Measurements from ENCODE around the gene INS. TPM values are rescaled to one million over a fixed set of nuclear protein-coding genes. Genes with fewer than 3 reads are reported as not detected.

Gene INS
- total and polyA plus RNA-seq, 4 experiments from 2014 or later: not detected

DNA sequence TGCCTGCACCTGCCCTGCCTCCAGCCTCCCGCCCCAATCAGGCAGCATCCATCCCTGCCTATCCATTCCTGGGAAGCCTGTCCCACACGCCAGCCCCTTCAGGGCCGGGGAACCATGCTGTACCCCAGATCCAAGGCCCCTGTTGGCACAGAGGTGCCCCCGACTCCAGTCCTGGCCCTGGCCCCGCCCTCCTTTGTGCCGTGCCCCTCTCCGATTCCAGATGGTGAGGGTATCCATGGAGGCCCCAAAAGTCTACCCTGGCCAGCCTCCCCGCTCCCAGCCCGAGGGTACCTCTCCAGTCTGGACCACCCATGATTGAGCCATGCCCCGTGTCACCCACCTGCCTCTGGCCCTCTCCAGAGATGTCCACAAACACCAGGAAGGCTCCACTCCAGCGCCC lies 13.4 kb upstream of the INS start:
- DNase-seq: no peak
- no peaks in the 10 kb centered on the region for H3K27me3 Mint-ChIP-seq
- no peaks in the 10 kb centered on the region for H3K36me3 Mint-ChIP-seq
- H3K4me3 Mint-ChIP-seq: no peak overlapping the region
- H3K4me1 ChIP-seq (ENCODE audit: insufficient read depth, low read length): no peaks in the 10 kb centered on the region
- no peaks in the 10 kb centered on the region for H3K27me3 ChIP-seq (ENCODE audit: insufficient read depth, low read length)
- no peak overlapping the region for H3K27ac ChIP-seq (ENCODE audit: low read depth, low read length)
- ChIA-PET POLR2A (ENCODE audit: partially characterized antibody) (no interaction called here), CTCF (ENCODE audit: partially characterized antibody) (no interaction called here)
- intact Hi-C loops (cut with micrococcal nuclease): no loop called here
- H3K36me3 ChIP-seq (ENCODE audit: insufficient read depth, low read length): no peaks in the 10 kb centered on the region
- H3K4me1 Mint-ChIP-seq: no peaks in the 10 kb centered on the region
- no peaks in the 10 kb centered on the region for H3K9me3 Mint-ChIP-seq
- no peaks in the 10 kb centered on the region for H3K9me3 ChIP-seq (ENCODE audit: control insufficient read depth in 1 of 2, low read length in 2 of 2)
- H3K27ac Mint-ChIP-seq: no peak overlapping the region
- H3K4me3 ChIP-seq (ENCODE audit: low read length in 2 of 2): no peak overlapping the region

DNA sequence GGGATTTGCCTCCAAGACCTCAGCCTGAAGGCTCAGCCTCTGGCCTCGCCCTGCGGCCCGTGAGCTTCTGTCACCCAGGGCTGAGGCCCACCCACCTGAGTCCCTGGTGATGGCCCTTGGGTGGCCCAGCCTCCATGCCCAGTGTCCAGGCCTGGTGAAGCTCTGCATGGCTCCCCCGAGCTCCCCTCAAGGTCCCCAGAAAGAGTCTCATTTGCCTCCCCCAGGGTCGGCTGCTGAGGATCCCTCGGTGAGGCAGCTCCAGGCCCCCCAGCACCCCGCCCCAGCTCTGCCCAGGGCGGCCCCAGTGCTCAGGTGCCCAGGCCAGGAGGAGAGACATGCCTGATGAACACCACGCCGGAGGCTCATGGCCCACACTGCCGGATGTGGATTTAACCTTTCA lies 12.8 kb upstream of the INS start:
- CTCF ChIA-PET (ENCODE audit: partially characterized antibody): no interaction called here

DNA sequence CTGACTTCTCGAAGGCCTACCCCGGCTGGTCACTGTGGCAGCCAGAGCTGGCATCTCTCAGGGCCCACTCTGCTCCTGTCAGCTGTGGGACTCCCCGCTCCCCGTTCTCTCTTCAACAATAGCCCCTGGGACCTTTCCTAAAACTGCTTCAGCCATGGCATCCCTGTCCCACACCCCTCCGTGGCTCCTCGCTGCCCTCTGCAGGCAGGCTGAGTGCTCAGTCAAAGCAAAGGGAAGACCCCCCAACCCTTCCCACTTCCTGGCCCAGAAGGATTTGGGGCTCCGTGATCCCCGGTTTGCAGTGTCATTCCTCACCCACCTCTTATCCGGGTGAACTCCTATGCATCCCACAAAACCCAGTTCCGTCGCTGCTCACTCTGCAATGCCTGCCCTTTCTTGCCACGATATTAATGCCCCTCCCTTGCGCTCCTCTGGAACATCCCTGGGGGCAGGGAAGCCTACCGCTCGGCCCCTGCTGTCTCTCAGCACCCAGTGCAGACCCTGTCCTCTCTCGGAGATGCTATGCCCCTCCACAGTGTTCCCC lies 12.2 kb upstream of the INS start:
- no peaks in the 10 kb centered on the region for H3K27me3 Mint-ChIP-seq

More for the DNA sequence above, 12.8 kb upstream of the INS start:
- POLR2A ChIA-PET (ENCODE audit: partially characterized antibody): no interaction called here
- Mint-ChIP-seq H3K9me3 (no peaks in the 10 kb centered on the region), H3K27ac (no peak overlapping the region), H3K4me1 (no peaks in the 10 kb centered on the region), H3K27me3 (no peaks in the 10 kb centered on the region), H3K36me3 (no peaks in the 10 kb centered on the region), H3K4me3 (no peak overlapping the region)
- no peak for DNase-seq
- Histone ChIP-seq H3K27ac (ENCODE audit: low read depth, low read length) (no peak overlapping the region), H3K4me1 (ENCODE audit: insufficient read depth, low read length) (no peaks in the 10 kb centered on the region), H3K4me3 (ENCODE audit: low read length in 2 of 2) (no peak overlapping the region), H3K9me3 (ENCODE audit: control insufficient read depth in 1 of 2, low read length in 2 of 2) (no peaks in the 10 kb centered on the region), H3K27me3 (ENCODE audit: insufficient read depth, low read length) (no peaks in the 10 kb centered on the region), H3K36me3 (ENCODE audit: insufficient read depth, low read length) (no peaks in the 10 kb centered on the region)
- intact Hi-C loops (cut with micrococcal nuclease): no loop called here

DNA sequence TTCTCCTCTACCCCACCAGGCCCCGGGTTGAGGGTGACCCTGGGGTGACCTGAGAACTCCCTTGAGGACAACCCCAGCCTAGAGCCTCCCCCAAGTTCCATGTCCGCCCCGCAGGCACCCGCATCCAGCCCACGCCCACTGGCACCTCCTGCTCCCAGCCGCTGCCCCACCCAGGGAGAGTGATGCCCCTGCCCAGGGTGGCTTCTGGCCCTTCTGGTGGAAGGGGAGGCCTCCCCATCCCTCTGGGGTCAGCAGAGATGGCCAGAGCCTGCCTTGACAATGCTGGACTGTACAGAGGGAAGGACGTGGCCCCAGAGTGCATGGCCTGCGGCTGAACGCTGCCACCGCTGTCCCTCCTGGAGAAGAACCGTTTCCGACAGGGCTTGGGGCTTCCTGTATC lies 11.7 kb upstream of the INS start:
- H3K9me3 Mint-ChIP-seq: no peaks in the 10 kb centered on the region
- H3K27me3 Mint-ChIP-seq: peaks cover 0 to 3% of the 10 kb centered on the region in 2 donors
- ChIA-PET POLR2A (ENCODE audit: partially characterized antibody) (no interaction called here), CTCF (ENCODE audit: partially characterized antibody) (no interaction called here)
- no peaks in the 10 kb centered on the region for H3K36me3 ChIP-seq (ENCODE audit: insufficient read depth, low read length)
- no peak overlapping the region for H3K4me3 ChIP-seq (ENCODE audit: low read length in 2 of 2)
- H3K27ac Mint-ChIP-seq: no peak overlapping the region
- H3K27ac ChIP-seq (ENCODE audit: low read depth, low read length): no peak overlapping the region
- H3K4me1 ChIP-seq (ENCODE audit: insufficient read depth, low read length): no peaks in the 10 kb centered on the region
- H3K9me3 ChIP-seq (ENCODE audit: control insufficient read depth in 1 of 2, low read length in 2 of 2): no peaks in the 10 kb centered on the region
- intact Hi-C loops (cut with micrococcal nuclease): no loop called here
- H3K4me1 Mint-ChIP-seq: no peaks in the 10 kb centered on the region
- no peaks in the 10 kb centered on the region for H3K27me3 ChIP-seq (ENCODE audit: insufficient read depth, low read length)
- no peak overlapping the region for H3K4me3 Mint-ChIP-seq
- no peaks in the 10 kb centered on the region for H3K36me3 Mint-ChIP-seq
- DNase-seq: no peak

More for the DNA sequence above, 12.2 kb upstream of the INS start:
- Histone ChIP-seq H3K9me3 (ENCODE audit: control insufficient read depth in 1 of 2, low read length in 2 of 2) (no peaks in the 10 kb centered on the region), H3K27ac (ENCODE audit: low read depth, low read length) (no peak overlapping the region), H3K27me3 (ENCODE audit: insufficient read depth, low read length) (no peaks in the 10 kb centered on the region), H3K36me3 (ENCODE audit: insufficient read depth, low read length) (no peaks in the 10 kb centered on the region), H3K4me3 (ENCODE audit: low read length in 2 of 2) (no peak overlapping the region), H3K4me1 (ENCODE audit: insufficient read depth, low read length) (no peaks in the 10 kb centered on the region)
- POLR2A ChIA-PET (ENCODE audit: partially characterized antibody): no interaction called here
- no peak for DNase-seq
- no peaks in the 10 kb centered on the region for H3K9me3 Mint-ChIP-seq
- no peak overlapping the region for H3K4me3 Mint-ChIP-seq
- H3K36me3 Mint-ChIP-seq: no peaks in the 10 kb centered on the region
- H3K27ac Mint-ChIP-seq: no peak overlapping the region
- H3K4me1 Mint-ChIP-seq: no peaks in the 10 kb centered on the region
- CTCF ChIA-PET (ENCODE audit: partially characterized antibody): no interaction called here
- intact Hi-C loops (cut with micrococcal nuclease): no loop called here

DNA sequence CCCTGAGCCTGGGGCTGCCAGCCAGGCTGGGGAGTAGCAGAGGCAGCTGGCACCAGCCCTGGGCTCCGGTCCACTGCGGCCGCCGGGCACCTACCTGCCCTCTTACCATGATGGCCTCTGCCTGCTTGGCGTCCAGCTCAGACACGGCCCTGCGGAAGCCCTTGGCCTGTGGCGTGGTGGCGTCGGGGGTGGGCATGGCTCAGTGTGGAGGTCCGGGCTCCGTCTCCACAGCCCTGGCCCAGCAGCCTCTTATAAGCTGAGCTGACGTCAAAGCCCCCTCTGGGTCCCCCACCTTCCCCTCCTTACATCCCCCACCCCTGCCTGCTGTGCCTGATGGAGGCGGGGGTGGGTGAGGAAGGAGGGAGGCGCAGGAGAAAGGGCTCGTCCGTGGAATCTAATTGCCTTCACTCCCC lies 10.6 kb upstream of the INS start, which contains the start of gene TH:
TH (minus strand) TSS at position 225 of the 413 bp plus-strand sequence; CDS start at position 196, 29 bp downstream.
- no peak for DNase-seq
- Mint-ChIP-seq H3K9me3 (no peaks in the 10 kb centered on the region), H3K4me1 (no peaks in the 10 kb centered on the region), H3K27ac (no peak within 1 kb of the TSS), H3K4me3 (no peak within 1 kb of the TSS), H3K27me3 (peaks cover 0 to 3% of the 10 kb centered on the region in 2 donors), H3K36me3 (no peaks in the 10 kb centered on the region)
- Histone ChIP-seq H3K9me3 (ENCODE audit: control insufficient read depth in 1 of 2, low read length in 2 of 2) (no peaks in the 10 kb centered on the region), H3K27ac (ENCODE audit: low read depth, low read length) (no peak within 1 kb of the TSS), H3K27me3 (ENCODE audit: insufficient read depth, low read length) (no peaks in the 10 kb centered on the region), H3K4me3 (ENCODE audit: low read length in 2 of 2) (no peak within 1 kb of the TSS), H3K4me1 (ENCODE audit: insufficient read depth, low read length) (no peaks in the 10 kb centered on the region), H3K36me3 (ENCODE audit: insufficient read depth, low read length) (no peaks in the 10 kb centered on the region)
- intact Hi-C loops (cut with micrococcal nuclease): no loop called here
- ChIA-PET POLR2A (ENCODE audit: partially characterized antibody) (no interaction called here), CTCF (ENCODE audit: partially characterized antibody) (no interaction called here)

DNA sequence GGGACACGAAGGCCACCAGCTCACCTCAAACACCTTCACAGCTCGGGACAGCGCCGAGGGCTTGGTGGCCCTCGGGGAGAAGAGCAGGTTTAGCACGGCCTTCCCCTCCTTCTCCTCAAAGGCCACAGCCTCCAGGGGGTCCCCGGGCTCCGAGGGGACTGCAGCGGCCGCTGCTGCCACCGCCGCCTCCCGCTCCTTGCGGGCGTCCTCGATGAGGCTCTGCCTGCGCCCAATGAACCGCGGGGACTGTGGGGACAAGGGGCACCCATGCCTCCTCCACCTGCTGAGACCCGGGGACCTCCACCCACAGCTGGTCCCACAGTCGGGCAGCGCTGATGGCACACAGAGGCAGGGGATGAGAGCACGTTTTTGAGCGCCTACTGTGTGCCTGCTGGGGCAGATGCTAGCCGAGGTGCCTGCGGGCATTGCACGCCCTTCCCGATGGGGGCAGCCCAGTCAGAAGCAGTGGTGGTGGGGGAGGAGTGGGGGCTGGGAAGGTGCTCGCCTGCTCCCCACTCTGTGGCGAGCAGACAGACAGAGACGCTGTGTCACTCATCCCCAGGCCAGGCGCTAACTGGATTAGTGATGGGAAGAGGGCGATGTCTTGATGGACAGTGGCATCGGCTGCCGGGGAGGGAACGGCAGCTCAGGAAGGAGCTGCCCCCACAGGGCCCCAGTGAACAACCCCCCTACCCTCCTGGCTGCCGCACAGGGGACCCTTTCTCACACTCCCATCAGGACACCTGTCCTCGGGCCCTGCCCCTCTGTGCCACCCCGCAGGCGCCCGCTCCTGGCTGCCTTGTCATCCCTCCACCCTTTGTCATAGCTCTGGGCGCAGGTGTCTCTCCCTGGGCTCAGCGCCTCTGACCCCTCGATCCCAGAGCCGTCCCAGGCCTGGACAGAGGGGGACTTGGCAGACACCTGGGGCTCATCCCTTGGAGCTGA lies 8.9 kb upstream of the INS start:
- Histone ChIP-seq H3K27me3 (ENCODE audit: insufficient read depth, low read length) (no peaks in the 10 kb centered on the region), H3K36me3 (ENCODE audit: insufficient read depth, low read length) (no peaks in the 10 kb centered on the region), H3K4me3 (ENCODE audit: low read length in 2 of 2) (no peak overlapping the region), H3K4me1 (ENCODE audit: insufficient read depth, low read length) (no peaks in the 10 kb centered on the region), H3K9me3 (ENCODE audit: control insufficient read depth in 1 of 2, low read length in 2 of 2) (no peaks in the 10 kb centered on the region), H3K27ac (ENCODE audit: low read depth, low read length) (no peak overlapping the region)
- Mint-ChIP-seq H3K27ac (no peak overlapping the region), H3K36me3 (no peaks in the 10 kb centered on the region), H3K4me3 (no peak overlapping the region), H3K4me1 (no peaks in the 10 kb centered on the region), H3K27me3 (peaks cover 0 to 3% of the 10 kb centered on the region in 2 donors), H3K9me3 (no peaks in the 10 kb centered on the region)
- DNase-seq: no peak
- ChIA-PET CTCF (ENCODE audit: partially characterized antibody) (interaction anchor here (0.9 kb wide), 2 partner anchors 24 to 250 kb away, joined by 3 to 5 read pairs; no protein-coding TSS in a partner anchor), POLR2A (ENCODE audit: partially characterized antibody) (no interaction called here)
- intact Hi-C loops (cut with micrococcal nuclease): no loop called here

DNA sequence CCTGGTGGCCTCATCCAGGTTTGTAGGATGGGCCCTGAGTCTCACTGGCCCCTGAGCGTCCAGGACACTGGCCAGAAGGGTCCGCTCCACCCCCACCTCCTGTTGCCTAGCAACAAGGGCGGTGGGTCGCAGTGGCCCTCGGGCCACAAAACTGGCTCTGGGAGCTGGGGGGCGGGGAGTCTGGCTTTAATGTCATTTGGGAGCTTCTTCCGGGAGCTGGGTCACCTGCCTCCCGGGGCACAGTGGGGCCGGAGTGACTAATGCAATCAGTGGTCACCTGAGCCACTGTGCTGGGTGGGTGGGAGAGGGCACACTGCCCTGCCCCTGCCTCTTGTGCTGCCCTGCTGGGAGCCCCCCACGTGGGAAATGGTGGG lies 8.0 kb upstream of the INS start:
- Mint-ChIP-seq H3K4me1 (no peaks in the 10 kb centered on the region), H3K27ac (no peak overlapping the region), H3K27me3 (peaks cover 2 to 3% of the 10 kb centered on the region in 2 donors), H3K4me3 (no peak overlapping the region), H3K9me3 (no peaks in the 10 kb centered on the region), H3K36me3 (no peaks in the 10 kb centered on the region)
- H3K9me3 ChIP-seq (ENCODE audit: control insufficient read depth in 1 of 2, low read length in 2 of 2): no peaks in the 10 kb centered on the region
- ChIA-PET POLR2A (ENCODE audit: partially characterized antibody) (no interaction called here), CTCF (ENCODE audit: partially characterized antibody) (interaction anchor here (0.9 kb wide), 1 partner anchor 25 kb away, joined by 3 read pairs; no protein-coding TSS in a partner anchor)
- intact Hi-C loops (cut with micrococcal nuclease): no loop called here
- H3K36me3 ChIP-seq (ENCODE audit: insufficient read depth, low read length): no peaks in the 10 kb centered on the region
- H3K4me3 ChIP-seq (ENCODE audit: low read length in 2 of 2): no peak overlapping the region
- H3K4me1 ChIP-seq (ENCODE audit: insufficient read depth, low read length): no peaks in the 10 kb centered on the region
- H3K27ac ChIP-seq (ENCODE audit: low read depth, low read length): no peak overlapping the region
- no peak for DNase-seq
- H3K27me3 ChIP-seq (ENCODE audit: insufficient read depth, low read length): no peaks in the 10 kb centered on the region
